Activated CD8-positive, alpha-beta T cell treated with anti-CD3 and anti-CD28 coated beads for 36 hours (primary cell): ENCODE measurements around the gene TMEM203. TPM values are rescaled to one million over a fixed set of nuclear protein-coding genes. Genes with fewer than 3 reads are reported as not detected.

ENCODE experiments used
- ATAC-seq: fragments of 200-7000 bp; cut with Tn5 transposase; one replicate; pipeline ENCODE4 v1.10.0; 2021; ENCODE audit warnings: mild to moderate bottlenecking, moderate library complexity
- CTCF ChIA-PET: fragments of 350-600 bp; sonication (Branson Sonifier 250); formaldehyde crosslinking; loops from one replicate; lab custom pipeline; 2021; ENCODE audit warnings: antibody characterized with exemption; lab: Charles Lee
- POLR2A ChIA-PET: fragments of 350-600 bp; sonication (Branson Sonifier 250); formaldehyde crosslinking; loops from one replicate; lab custom pipeline; 2021; ENCODE audit warnings: antibody characterized with exemption; lab: Charles Lee
- DNase-seq: peaks from one replicate; pipeline ENCODE4 v3.0.0-alpha.2; 2020
- H3K27ac Mint-ChIP-seq: one replicate; pipeline ENCODE4 v1.8.0; 2021; ENCODE audit warnings: mild to moderate bottlenecking, mixed read lengths
- H3K27me3 Mint-ChIP-seq: one replicate; pipeline ENCODE4 v1.8.0; 2021; ENCODE audit warnings: mixed read lengths
- H3K36me3 Mint-ChIP-seq: one replicate; pipeline ENCODE4 v1.8.0; 2021; ENCODE audit warnings: low read depth, mixed read lengths
- H3K4me1 Mint-ChIP-seq: one replicate; pipeline ENCODE4 v1.8.0; 2021; ENCODE audit warnings: low read depth, mixed read lengths
- H3K4me3 Mint-ChIP-seq: one replicate; pipeline ENCODE4 v1.8.0; 2021; ENCODE audit warnings: mild to moderate bottlenecking, moderate library complexity, mixed read lengths
- H3K9me3 Mint-ChIP-seq: one replicate; pipeline ENCODE4 v1.8.0; 2021; ENCODE audit warnings: mixed read lengths
- CTCF ChIP-seq: fragments of 200-600 bp; IDR thresholded peaks from one replicate; pipeline ENCODE4 v1.8.0; 2022; ENCODE audit warnings: antibody characterized with exemption, mild to moderate bottlenecking
- intact Hi-C: fragments of 100-400 bp; cut with micrococcal nuclease; formaldehyde crosslinking; loops from one replicate; pipeline ENCODE4 v1.10.0; 2022
- total RNA-seq, 2 experiments: library from RNA; stranded (reverse); gene quantifications; one replicate each; pipeline ENCODE4 v1.2.3, GENCODE V29; 2021

The TMEM203 gene
- total RNA-seq, 2 experiments from 2014 or later = 29.4 to 29.9 TPM

- CTCF ChIA-PET = interaction anchor here (0.8 to 8.9 kb wide), 5 partner anchors 8 to 133 kb away, joined by 3 to 58 read pairs (median 11); partner anchors contain the start of gene TUBB4B
- POLR2A ChIA-PET = interaction anchor here (1.2 kb wide), 1 partner anchor 10 kb away, joined by 3 read pairs; no protein-coding TSS in a partner anchor
Measured at GRCh38 chr9:137228506-137228967, 23.1 kb upstream of the TMEM203 start.

GRCh38 chr9:137227853-137228505 lies 22.5 kb upstream of the TMEM203 start:
- POLR2A ChIA-PET = interaction anchor here (1.2 to 1.9 kb wide), 2 partner anchors 11 to 113 kb away, joined by 3 to 4 read pairs; no protein-coding TSS in a partner anchor
- H3K36me3 Mint-ChIP-seq = no peaks in the 10 kb centered on the region
- H3K27ac Mint-ChIP-seq = no peak overlapping the region
- CTCF ChIA-PET = interaction anchor here (0.6 to 8.9 kb wide), 17 partner anchors 8 to 198 kb away, joined by 3 to 58 read pairs (median 5); partner anchors contain the start of genes ANAPC2, NPDC1, SSNA1 and TUBB4B
- peaks cover 8% of the 10 kb centered on the region for H3K4me1 Mint-ChIP-seq
- TF ChIP-seq CTCF = no peak
- H3K9me3 Mint-ChIP-seq = no peaks in the 10 kb centered on the region
- intact Hi-C loops = loop anchor here (5.0 kb wide), 1 partner anchor 106 kb away; no protein-coding TSS in a partner anchor
- DNase-seq (no peak), ATAC-seq (no peak)
- no peak overlapping the region for H3K4me3 Mint-ChIP-seq
- peaks cover 3% of the 10 kb centered on the region for H3K27me3 Mint-ChIP-seq

More at GRCh38 chr9:137228506-137228967, 23.1 kb upstream of the TMEM203 start:
- ATAC-seq (no peak), DNase-seq (no peak)
- H3K9me3 Mint-ChIP-seq = no peaks in the 10 kb centered on the region
- no peak overlapping the region for H3K27ac Mint-ChIP-seq
- no peaks in the 10 kb centered on the region for H3K36me3 Mint-ChIP-seq
- H3K27me3 Mint-ChIP-seq = peaks cover 3% of the 10 kb centered on the region
- no peak for TF ChIP-seq CTCF
- peaks cover 7% of the 10 kb centered on the region for H3K4me1 Mint-ChIP-seq
- H3K4me3 Mint-ChIP-seq = no peak overlapping the region
- intact Hi-C loops = loop anchor here (5.0 kb wide), 1 partner anchor 106 kb away; no protein-coding TSS in a partner anchor

- intact Hi-C loops = loop anchor here (5.0 kb wide), 1 partner anchor 105 kb away; no protein-coding TSS in a partner anchor
- POLR2A ChIA-PET = interaction anchor here (0.7 to 1.9 kb wide), 3 partner anchors 22 to 112 kb away, joined by 3 to 5 read pairs (median 4); partner anchors contain the start of genes NDOR1 and TMEM203
Measured at GRCh38 chr9:137227054-137227852, 21.8 kb upstream of the TMEM203 start, which contains the start of gene RNF224. Gene RNF224, plus strand, starts transcription at chr9:137227502. Its CDS starts 834 bp downstream, at chr9:137228336.

More at GRCh38 chr9:137227054-137227852, 21.8 kb upstream of the TMEM203 start, which contains the start of gene RNF224:
- CTCF ChIA-PET = interaction anchor here (0.6 to 8.9 kb wide), 23 partner anchors 9 to 198 kb away, joined by 3 to 58 read pairs (median 5); partner anchors contain the start of genes ANAPC2, NPDC1, SSNA1 and TUBB4B
- no peaks in the 10 kb centered on the region for H3K36me3 Mint-ChIP-seq
- H3K27ac Mint-ChIP-seq = no peak within 1 kb of the TSS
- peaks cover 9% of the 10 kb centered on the region for H3K4me1 Mint-ChIP-seq
- H3K27me3 Mint-ChIP-seq = peaks cover 3% of the 10 kb centered on the region
- peak; percentile 90 for DNase-seq
- ATAC-seq = peak; percentile 42
- no peaks in the 10 kb centered on the region for H3K9me3 Mint-ChIP-seq
- peak; percentile 92 for TF ChIP-seq CTCF
- no peak within 1 kb of the TSS for H3K4me3 Mint-ChIP-seq
